HFF-Myc (cell line): Measurements from ENCODE around the gene KDM8.
"Not testable (repeated sequence)": the region's sequence is repeated elsewhere in the genome, so short reads cannot be mapped to it uniquely, and the experiment has no call there.

Source experiments
- DNase-seq: peaks from one replicate; pipeline ENCODE4 v3.0.0-alpha.2; 2011; ENCODE audit warnings: low read depth; ENCODE audit errors: extremely low read depth
- H3K4me3 ChIP-seq: replicated peaks from 2 replicates; pipeline ENCODE4 v1.5.1; 2011; ENCODE audit warnings: low read depth, mild to moderate bottlenecking, control low read depth, low read length
- TF ChIP-seq, protein P1 (sequence below): IDR thresholded peaks from 2 replicates; pipeline ENCODE4 v1.5.1; 2012; ENCODE audit warnings: mild to moderate bottlenecking, low read depth, low read length, control low read depth; ENCODE audit errors: missing control alignments

KDM8 gene

DNA sequence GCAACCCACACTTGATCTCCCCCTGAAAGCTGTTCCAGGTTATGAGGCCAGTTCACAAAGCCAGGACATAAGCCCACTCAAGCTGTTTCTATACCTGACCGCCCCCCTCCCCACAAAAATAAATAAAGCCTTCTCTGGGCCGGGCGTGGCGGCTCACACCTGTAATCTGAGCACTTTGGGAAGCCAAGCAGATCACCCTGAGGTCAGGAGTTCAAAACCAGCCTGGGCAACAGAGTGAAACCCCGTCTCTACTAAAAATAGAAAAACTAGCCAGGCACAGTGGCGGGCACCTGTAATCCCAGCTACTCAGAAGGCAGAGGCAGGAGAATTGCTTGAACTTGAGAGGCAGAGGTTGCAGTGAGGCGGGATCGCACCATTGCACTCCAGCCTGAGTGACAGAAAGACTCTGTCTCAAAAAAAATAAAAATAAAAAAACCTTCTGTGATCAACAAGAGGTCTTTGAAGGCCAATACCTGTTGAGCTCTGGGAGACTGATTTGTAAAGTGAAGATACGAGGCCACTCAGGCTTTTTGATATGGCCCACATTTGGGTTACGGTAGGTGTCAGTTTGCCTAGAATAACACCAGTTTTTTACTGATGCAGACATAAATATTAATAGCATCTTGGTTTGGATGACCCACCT is 2.2 kb downstream of the KDM8 start:
- TF ChIP-seq, protein P1, sequence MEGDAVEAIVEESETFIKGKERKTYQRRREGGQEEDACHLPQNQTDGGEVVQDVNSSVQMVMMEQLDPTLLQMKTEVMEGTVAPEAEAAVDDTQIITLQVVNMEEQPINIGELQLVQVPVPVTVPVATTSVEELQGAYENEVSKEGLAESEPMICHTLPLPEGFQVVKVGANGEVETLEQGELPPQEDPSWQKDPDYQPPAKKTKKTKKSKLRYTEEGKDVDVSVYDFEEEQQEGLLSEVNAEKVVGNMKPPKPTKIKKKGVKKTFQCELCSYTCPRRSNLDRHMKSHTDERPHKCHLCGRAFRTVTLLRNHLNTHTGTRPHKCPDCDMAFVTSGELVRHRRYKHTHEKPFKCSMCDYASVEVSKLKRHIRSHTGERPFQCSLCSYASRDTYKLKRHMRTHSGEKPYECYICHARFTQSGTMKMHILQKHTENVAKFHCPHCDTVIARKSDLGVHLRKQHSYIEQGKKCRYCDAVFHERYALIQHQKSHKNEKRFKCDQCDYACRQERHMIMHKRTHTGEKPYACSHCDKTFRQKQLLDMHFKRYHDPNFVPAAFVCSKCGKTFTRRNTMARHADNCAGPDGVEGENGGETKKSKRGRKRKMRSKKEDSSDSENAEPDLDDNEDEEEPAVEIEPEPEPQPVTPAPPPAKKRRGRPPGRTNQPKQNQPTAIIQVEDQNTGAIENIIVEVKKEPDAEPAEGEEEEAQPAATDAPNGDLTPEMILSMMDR, result no peak
- DNase-seq, result no peak
- H3K4me3 ChIP-seq, result no peak overlapping the region

DNA sequence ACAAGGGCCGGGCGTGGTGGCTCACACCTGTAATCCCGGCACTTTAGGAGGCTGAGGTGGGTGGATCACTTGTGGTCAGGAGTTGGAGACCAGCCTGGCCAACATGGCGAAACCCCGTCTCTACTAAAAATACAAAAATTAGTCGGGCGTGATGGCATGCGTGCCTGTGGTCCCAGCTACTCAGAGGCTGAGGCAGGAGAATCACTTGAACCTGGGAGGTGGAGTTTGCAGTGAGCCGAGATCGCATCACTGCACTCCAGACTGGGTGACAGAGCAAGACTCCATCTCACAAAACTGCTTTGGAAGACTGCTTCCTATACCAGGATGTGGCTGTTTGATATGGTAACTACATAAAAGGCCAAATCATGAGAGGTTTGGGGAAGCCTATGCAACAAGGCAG is 3.8 kb downstream of the KDM8 start:
- not testable (repeated sequence) for H3K4me3 ChIP-seq, DNase-seq

DNA sequence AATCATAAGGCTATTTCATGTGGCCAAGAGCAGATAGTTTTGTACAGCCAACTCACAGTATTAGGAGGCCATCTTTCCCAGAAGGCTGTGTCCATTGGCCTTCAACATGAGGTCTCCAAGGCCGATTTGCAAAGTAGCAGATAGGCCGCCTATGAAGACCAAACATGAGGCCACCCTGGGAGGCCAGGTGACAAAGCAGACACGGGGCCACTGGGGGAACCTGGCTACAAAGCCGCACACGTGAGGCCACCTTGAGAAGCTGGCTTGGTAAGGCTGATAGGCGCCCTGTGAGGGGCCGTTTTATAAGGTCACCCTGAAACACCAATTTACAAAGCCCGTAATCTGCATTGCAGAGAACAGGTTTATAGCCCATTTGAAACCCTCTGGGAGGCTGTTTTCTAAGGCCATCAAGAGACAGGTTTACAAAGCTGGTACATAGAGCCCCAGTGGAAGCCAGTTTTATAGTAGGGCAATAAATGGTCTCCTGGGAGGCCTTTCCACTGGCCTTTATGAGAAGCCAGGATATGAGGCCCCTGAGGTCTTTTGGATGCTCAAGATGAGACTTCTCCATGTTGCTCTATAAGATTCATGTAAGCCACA is 4.9 kb downstream of the KDM8 start:
- DNase-seq, result no peak
- TF ChIP-seq, protein P1, result no peak
- H3K4me3 ChIP-seq, result no peak overlapping the region

DNA sequence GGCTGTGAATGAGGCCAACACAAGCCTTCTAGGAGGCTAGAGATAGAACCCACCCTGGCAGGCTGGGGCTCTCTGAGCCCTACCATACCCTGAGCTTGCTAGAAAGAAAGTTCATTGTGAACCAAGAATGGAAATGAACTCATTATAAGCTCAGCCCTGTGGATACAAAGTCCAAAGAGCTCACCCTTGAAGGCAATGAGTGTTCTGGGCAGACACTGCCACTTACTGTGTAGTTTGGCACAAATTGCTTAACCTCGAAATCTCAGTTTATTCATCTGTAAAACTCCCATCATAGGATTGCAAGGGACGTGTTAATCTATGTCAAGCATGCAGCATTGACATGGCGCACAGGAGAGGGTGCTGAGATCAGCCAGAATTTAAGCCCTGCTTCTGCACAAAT is 5.5 kb downstream of the KDM8 start:
- TF ChIP-seq, protein P1, result no peak
- no peak overlapping the region for H3K4me3 ChIP-seq
- DNase-seq, result no peak

DNA sequence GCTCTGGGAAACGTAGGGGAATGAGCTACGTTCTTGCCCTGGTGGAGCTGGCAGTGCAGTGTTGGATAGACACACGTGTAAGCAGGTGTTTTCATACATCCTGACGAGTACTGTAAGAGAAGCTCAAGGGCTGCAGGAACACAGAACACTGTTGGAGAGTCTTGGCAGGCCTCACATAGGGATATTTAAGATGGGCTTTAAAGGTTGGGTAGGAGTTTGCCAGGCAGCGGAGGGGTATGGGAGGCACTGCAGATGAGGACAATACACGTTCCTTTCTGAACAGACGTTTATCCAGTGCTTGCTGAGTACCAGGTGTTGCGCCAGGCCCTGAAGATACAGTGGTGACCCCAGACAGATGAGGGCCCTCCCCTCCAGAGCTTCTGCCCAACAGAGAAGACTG is 6.3 kb downstream of the KDM8 start:
- H3K4me3 ChIP-seq, result no peak overlapping the region
- TF ChIP-seq, protein P1, result no peak
- no peak for DNase-seq

DNA sequence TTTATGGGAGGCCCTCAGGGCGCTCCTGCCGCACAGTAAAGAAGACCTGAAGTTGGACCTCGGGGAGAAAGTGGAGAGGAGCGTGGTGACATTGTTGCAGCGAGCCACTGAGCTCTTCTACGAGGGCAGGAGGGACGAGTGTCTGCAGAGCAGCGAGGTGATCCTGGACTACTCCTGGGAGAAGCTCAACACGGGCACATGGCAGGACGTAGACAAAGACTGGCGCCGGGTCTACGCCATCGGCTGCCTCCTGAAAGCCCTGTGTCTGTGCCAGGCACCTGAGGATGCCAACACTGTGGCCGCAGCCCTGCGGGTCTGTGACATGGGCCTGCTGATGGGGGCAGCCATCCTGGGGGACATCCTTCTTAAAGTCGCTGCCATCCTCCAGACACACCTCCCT is 6.8 kb downstream of the KDM8 start:
- DNase-seq, result no peak
- TF ChIP-seq, protein P1, result no peak
- H3K4me3 ChIP-seq, result no peak overlapping the region

DNA sequence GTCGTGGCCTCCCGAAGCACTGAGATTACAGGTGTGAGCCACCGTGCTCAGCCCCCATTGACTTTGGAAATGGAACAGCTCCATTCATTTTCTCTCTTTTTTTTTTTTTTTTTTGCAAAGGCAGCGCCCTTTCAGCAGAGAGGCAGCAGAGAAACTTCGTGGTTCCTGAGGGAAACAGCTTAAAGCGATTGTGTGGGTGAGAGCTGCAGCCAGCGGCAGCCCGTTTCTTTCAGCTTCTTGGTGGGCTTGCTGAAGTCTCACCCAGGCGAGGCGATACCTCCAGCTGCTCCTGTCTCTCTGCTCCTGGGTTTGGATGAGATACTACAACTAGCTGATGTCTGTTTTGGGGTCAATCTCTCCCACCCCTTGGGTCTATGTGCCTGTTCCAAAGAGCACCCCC is 7.7 kb downstream of the KDM8 start:
- TF ChIP-seq, protein P1, result no peak
- DNase-seq, result no peak
- H3K4me3 ChIP-seq, result no peak overlapping the region
